Upper lobe of right lung (tissue), 1 donor: ENCODE data around the gene BTK. TPM values are rescaled to one million over a fixed set of nuclear protein-coding genes. Genes with fewer than 3 reads are reported as not detected.
A peak's percentile ranks its signal among the peaks of the same experiment; 100 is the strongest.

Experiments
- ATAC-seq: fragments of 200-7000 bp; cut with Tn5 transposase; one replicate; pipeline ENCODE4 v1.9.1; 2020; ENCODE audit warnings: mild to moderate bottlenecking, moderate library complexity
- DNase-seq: peaks from one replicate; pipeline ENCODE4 v3.0.0-alpha.2; 2020
- H3K27ac ChIP-seq: fragments of 200-600 bp; one replicate; pipeline ENCODE4 v1.8.0; 2022
- H3K27me3 ChIP-seq: fragments of 200-600 bp; one replicate; pipeline ENCODE4 v1.8.0; 2022; ENCODE audit warnings: mild to moderate bottlenecking
- H3K36me3 ChIP-seq: fragments of 200-600 bp; one replicate; pipeline ENCODE4 v1.8.0; 2022
- H3K4me1 ChIP-seq: fragments of 200-600 bp; one replicate; pipeline ENCODE4 v1.8.0; 2022
- H3K4me3 ChIP-seq: fragments of 200-600 bp; one replicate; pipeline ENCODE4 v1.8.0; 2022; ENCODE audit warnings: mild to moderate bottlenecking
- H3K9me3 ChIP-seq: fragments of 200-600 bp; one replicate; pipeline ENCODE4 v1.8.0; 2022
- CTCF ChIP-seq: fragments of 200-600 bp; IDR thresholded peaks from one replicate; pipeline ENCODE4 v1.8.0; 2022; ENCODE audit warnings: antibody characterized with exemption
- intact Hi-C: fragments of 100-400 bp; cut with DNase I; formaldehyde crosslinking; loops from one replicate; pipeline ENCODE4 v1.11.0; 2022
- total RNA-seq: library from RNA; stranded (reverse); fragmentation: NEBNext Ultra II Directional; extraction: Animal tissue kit (Norgen Biotek cat#: 25700); gene quantifications from one replicate; pipeline ENCODE4 v1.2.1, GENCODE V29; 2021
- donor health status: DM: no; HTN: yes; CAD: no; lungs with severe emphysema.

The BTK gene
- total RNA-seq, 1 donor from 2014 or later: 34.1 TPM

GRCh38 chrX:101399825-101400224 lies 13.8 kb upstream of the BTK start:
- intact Hi-C loops: no loop called here
- no peaks in the 10 kb centered on the region for H3K9me3 ChIP-seq
- H3K4me1 ChIP-seq: no peaks in the 10 kb centered on the region
- no peak overlapping the region for H3K27ac ChIP-seq
- no peak for TF ChIP-seq CTCF
- no peak overlapping the region for H3K4me3 ChIP-seq
- DNase-seq: no peak
- no peaks in the 10 kb centered on the region for H3K27me3 ChIP-seq
- no peak for ATAC-seq
- peaks cover 12% of the 10 kb centered on the region for H3K36me3 ChIP-seq

- Histone ChIP-seq H3K9me3 (no peaks in the 10 kb centered on the region), H3K27ac (no peak overlapping the region), H3K4me3 (no peak overlapping the region), H3K27me3 (no peaks in the 10 kb centered on the region), H3K36me3 (peaks cover 12% of the 10 kb centered on the region), H3K4me1 (no peaks in the 10 kb centered on the region)
- intact Hi-C loops: no loop called here
- no peak for ATAC-seq
- DNase-seq: no peak
- TF ChIP-seq CTCF: no peak
Observed at GRCh38 chrX:101398694-101399093, 12.7 kb upstream of the BTK start.

GRCh38 chrX:101397779-101398178 lies 11.8 kb upstream of the BTK start:
- ATAC-seq (no peak), DNase-seq (no peak)
- H3K27ac ChIP-seq: no peak overlapping the region
- intact Hi-C loops: no loop called here
- no peak for TF ChIP-seq CTCF
- peaks cover 19% of the 10 kb centered on the region for H3K36me3 ChIP-seq
- no peaks in the 10 kb centered on the region for H3K27me3 ChIP-seq
- H3K4me3 ChIP-seq: no peak overlapping the region
- H3K4me1 ChIP-seq: no peaks in the 10 kb centered on the region
- H3K9me3 ChIP-seq: no peaks in the 10 kb centered on the region

- no peaks in the 10 kb centered on the region for H3K4me1 ChIP-seq
- H3K27ac ChIP-seq: no peak overlapping the region
- peaks cover 21% of the 10 kb centered on the region for H3K36me3 ChIP-seq
- H3K4me3 ChIP-seq: no peak overlapping the region
- no peak for TF ChIP-seq CTCF
- DNase-seq (no peak), ATAC-seq (peak; percentile 45)
- H3K27me3 ChIP-seq: no peaks in the 10 kb centered on the region
- intact Hi-C loops: no loop called here
- no peaks in the 10 kb centered on the region for H3K9me3 ChIP-seq
Observed at GRCh38 chrX:101395789-101396188, 9.8 kb upstream of the BTK start.

GRCh38 chrX:101394372-101394771 lies 8.4 kb upstream of the BTK start:
- no peak overlapping the region for H3K27ac ChIP-seq
- ATAC-seq (no peak), DNase-seq (no peak)
- intact Hi-C loops: no loop called here
- H3K4me3 ChIP-seq: no peak overlapping the region
- no peaks in the 10 kb centered on the region for H3K9me3 ChIP-seq
- H3K4me1 ChIP-seq: no peaks in the 10 kb centered on the region
- H3K27me3 ChIP-seq: no peaks in the 10 kb centered on the region
- H3K36me3 ChIP-seq: peaks cover 21% of the 10 kb centered on the region
- TF ChIP-seq CTCF: no peak

GRCh38 chrX:101393530-101394305 lies 7.7 kb upstream of the BTK start:
- Histone ChIP-seq H3K27ac (no peak overlapping the region), H3K9me3 (no peaks in the 10 kb centered on the region), H3K36me3 (peaks cover 21% of the 10 kb centered on the region), H3K27me3 (no peaks in the 10 kb centered on the region), H3K4me3 (no peak overlapping the region), H3K4me1 (no peaks in the 10 kb centered on the region)
- intact Hi-C loops: no loop called here
- TF ChIP-seq CTCF: no peak
- ATAC-seq (no peak), DNase-seq (no peak)
